ENCODE data around the gene SLC15A1.
"Not testable (repeated sequence)": the region's sequence is repeated elsewhere in the genome, so short reads cannot be mapped to it uniquely, and the experiment has no call there.

DNA sequence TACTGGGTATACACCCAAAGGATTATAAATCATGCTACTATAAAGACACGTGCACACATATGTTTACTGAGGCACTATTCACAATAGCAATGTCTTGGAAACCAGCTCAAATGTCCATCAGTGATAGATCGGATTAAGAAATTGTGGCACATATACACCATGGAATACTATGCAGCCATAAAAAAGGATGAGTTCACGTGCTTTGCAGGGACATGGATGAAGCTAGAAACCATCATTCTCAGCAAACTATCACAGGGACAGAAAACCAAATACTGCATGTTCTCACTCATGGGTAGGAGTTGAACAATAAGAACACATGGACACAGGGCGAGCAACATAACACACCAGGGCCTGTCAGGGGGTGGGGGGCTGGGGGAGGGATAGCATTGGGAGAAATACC, 2.0 kb upstream of the SLC15A1 start:
- TF ChIP-seq ZFX (IDR thresholded peaks at IDR 0.05), result not testable (repeated sequence)
- TF ChIP-seq, protein P1, sequence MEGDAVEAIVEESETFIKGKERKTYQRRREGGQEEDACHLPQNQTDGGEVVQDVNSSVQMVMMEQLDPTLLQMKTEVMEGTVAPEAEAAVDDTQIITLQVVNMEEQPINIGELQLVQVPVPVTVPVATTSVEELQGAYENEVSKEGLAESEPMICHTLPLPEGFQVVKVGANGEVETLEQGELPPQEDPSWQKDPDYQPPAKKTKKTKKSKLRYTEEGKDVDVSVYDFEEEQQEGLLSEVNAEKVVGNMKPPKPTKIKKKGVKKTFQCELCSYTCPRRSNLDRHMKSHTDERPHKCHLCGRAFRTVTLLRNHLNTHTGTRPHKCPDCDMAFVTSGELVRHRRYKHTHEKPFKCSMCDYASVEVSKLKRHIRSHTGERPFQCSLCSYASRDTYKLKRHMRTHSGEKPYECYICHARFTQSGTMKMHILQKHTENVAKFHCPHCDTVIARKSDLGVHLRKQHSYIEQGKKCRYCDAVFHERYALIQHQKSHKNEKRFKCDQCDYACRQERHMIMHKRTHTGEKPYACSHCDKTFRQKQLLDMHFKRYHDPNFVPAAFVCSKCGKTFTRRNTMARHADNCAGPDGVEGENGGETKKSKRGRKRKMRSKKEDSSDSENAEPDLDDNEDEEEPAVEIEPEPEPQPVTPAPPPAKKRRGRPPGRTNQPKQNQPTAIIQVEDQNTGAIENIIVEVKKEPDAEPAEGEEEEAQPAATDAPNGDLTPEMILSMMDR (conservative IDR thresholded peaks at IDR 0.05), result not testable (repeated sequence)
